Midbrain (tissue), 1 donor: ENCODE results near the gene PTOV1.

Source experiments
- DNase-seq: peaks from one replicate; lab custom pipeline; 2025; lab: John Stamatoyannopoulos, UW

The PTOV1 gene

DNA sequence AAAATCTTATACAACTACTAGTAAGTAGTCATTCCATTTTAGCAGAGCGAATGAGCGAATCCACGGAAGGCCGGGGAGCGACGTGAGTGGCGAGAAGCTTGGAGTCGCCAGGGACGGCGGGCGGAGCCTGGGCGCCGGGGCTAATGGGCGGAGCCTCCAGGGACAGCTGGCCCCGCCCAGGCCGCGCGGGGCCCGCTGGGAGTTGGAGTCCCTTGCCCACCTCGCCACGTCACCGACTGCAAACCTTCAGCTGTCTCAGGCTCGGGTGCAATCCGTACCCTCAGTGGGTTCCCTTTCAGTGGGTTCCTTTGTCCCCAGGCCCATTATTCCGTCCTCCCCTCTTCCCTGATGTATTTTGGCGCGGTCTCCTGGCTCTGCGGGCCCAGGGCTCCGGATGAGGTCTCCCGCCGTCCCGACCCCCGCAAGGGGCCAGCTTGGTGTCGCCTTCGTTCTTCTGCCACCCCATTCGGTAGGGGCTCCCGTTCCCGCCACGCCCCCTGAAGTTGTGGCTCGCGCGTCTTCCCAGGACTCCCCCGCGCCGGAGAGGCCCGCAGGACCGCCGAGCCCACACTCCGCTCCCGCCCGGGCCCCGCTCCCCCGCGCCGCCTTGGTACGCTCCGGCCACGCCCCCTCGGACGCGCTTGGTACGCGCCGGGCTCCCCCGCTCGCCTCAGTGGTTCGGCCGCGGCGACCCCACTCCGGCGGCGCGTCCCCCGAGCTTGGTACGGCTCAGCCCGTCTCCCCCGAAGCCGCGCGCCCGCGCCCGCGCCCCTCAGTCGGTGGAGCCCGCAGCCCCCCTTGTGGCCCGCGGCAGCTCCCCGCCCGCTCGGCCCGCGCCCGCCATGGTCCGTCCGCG lies at the start of gene PTOV1:
Gene PTOV1 (plus strand): TSS at position 673 of the 856 bp plus-strand sequence.
- DNase-seq = peak; percentile 95

DNA sequence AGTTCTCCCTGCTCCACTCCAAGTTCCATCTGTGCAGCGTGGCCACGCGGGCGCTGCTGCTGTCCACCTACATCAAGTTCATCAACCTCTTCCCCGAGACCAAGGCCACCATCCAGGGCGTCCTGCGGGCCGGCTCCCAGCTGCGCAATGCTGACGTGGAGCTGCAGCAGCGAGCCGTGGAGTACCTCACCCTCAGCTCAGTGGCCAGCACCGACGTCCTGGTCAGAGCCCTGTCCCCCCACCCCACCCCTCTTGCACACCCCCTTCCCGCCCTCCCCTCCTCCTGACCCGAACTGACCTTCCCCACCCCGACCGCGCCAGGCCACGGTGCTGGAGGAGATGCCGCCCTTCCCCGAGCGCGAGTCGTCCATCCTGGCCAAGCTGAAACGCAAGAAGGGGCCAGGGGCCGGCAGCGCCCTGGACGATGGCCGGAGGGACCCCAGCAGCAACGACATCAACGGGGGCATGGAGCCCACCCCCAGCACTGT lies 49.5 kb upstream of the PTOV1 start:
- no peak for DNase-seq

DNA sequence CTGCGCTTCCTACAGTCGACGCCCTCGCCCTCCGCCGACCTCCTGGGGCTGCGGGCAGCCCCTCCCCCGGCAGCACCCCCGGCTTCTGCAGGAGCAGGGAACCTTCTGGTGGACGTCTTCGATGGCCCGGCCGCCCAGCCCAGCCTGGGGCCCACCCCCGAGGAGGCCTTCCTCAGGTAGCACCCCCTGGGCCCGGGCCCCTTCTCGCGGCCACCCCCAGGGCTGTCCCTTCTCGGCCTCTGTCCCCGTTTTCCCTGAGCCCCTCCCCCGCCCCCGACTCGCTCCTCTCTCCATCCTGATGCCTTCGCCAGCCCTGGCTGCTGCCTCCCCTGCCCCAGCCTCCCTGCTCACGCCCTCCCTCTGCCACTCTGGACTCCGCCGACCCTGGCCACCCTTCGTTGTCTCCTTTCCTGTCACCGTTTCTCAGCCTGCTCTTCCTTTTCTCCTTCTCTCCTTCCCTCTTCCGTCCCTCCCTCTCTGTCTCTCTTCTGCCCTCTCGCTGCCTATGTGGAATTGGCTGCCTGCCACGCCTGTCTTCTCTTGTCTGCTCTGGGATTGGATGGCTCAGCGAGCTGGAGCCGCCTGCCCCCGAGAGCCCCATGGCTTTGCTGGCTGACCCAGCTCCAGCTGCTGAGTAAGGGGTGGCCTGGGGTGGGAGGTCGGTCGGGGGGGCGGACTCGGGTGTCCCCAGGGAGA lies 48.8 kb upstream of the PTOV1 start:
- peak; percentile 90 for DNase-seq

DNA sequence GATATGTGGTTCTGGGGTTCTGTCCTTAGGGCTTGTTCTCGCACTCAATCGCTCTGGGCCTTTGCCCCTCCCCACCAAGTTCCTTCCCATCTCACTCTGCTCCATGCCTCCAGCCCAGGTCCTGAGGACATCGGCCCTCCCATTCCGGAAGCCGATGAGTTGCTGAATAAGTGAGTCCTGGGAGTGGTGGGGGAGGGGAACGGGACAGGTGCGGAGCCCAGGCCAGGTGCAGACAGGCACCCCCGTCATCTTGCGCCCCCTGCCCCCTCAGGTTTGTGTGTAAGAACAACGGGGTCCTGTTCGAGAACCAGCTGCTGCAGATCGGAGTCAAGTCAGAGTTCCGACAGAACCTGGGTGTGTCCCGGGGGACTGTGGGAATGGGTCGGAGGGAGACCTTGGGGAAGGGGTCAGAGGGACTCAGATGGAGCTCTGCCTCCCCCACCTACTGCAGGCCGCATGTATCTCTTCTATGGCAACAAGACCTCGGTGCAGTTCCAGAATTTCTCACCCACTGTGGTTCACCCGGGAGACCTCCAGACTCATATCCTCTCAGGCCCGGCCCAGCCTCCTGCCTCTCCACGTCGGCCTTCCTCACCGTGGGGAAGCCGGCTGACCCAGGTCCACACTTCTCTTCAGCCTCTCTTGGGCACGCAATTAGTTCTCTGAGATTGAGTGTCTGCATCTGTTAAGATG lies 48.0 kb upstream of the PTOV1 start:
- no peak for DNase-seq

DNA sequence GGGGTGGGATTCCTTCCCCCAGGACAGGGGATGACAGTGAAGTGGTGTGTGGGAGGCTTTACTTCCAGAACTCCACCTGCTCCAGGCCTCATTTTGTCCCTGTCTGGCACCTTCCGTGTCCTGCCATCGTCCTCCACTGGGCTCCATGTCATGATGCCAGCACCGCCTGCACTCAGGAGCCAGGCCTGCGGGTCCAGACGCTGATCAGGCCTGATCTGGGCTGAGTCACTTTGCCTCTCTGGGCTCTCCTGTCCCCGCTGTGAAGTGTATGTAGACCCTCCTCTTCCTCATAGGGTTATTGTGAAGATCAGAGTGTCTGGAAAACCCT lies 47.5 kb upstream of the PTOV1 start:
- DNase-seq = no peak

DNA sequence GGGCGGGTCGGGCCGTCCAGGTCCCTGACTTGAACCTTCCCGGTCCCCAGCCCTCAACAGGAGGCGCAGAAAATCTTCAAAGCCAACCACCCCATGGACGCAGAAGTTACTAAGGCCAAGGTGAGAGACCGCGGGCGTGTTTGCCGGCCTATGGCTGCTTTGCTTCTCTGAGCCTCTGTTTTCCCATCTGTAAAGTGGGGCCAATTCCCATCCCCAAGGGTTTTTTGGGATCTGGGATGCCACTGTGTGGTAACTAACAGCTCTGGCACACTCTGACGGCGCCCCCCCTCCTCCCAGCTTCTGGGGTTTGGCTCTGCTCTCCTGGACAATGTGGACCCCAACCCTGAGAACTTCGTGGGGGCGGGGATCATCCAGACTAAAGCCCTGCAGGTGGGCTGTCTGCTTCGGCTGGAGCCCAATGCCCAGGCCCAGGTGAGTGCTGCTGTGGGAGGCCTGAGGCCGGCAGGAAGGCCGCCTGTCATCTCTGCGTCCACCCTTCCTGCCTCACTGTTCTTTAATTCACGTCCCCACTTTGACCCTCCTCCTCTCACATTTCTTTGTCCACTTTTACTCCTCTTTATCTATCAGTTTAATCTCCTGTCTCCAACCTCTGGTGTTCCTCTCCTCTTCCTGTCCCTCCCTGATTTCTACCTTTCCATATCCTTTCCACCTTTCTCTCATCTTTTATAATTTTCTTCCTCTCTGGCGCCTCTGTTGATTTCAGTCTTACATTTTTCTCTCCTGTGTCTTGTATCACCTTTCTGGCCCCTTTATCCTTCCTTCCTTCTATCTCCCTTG lies 44.9 kb upstream of the PTOV1 start:
- DNase-seq = no peak

DNA sequence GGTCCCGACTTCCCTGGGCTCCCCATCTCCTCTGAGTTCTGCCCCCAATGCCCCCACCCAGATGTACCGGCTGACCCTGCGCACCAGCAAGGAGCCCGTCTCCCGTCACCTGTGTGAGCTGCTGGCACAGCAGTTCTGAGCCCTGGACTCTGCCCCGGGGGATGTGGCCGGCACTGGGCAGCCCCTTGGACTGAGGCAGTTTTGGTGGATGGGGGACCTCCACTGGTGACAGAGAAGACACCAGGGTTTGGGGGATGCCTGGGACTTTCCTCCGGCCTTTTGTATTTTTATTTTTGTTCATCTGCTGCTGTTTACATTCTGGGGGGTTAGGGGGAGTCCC lies 44.4 kb upstream of the PTOV1 start:
- no peak for DNase-seq

DNA sequence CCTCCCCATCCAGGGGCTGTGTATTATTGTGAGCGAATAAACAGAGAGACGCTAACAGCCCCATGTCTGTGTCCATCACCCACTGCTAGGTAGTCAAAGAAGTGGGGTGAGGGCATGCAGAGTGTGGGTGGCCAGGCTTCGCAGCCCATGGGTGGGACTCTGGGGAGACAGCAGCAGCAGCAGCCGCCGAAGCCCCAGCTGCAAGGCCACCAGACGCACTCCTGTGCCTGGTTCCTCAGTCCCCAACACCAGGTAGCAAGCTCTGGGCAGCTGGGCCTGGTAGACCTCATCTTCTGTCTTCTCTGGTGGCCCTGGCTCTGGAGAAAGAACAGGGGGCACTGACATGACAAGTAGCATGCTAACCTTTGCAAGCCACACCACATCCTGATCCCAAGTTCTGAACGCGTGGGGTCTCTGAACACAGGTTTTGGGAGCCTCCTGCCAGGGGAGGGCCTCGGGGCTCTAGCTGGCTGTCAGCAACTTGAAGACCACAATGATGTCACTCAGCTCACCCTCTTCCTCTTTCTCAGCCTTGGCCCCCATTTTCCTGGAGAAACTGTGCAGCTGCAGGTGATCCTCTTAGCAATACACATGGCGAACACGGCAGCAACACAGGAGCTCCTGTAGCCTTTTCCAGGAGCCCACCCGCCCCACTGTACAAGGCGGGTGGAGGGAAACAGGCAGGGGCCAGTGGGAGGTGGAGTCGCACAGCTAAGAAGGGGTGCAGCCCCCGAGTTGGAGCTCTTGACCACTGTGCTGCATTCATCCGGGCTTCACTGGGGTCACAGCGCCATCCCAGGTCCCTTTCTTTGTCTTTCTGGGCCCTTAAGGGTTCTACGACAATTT lies 43.7 kb upstream of the PTOV1 start:
- DNase-seq = no peak

DNA sequence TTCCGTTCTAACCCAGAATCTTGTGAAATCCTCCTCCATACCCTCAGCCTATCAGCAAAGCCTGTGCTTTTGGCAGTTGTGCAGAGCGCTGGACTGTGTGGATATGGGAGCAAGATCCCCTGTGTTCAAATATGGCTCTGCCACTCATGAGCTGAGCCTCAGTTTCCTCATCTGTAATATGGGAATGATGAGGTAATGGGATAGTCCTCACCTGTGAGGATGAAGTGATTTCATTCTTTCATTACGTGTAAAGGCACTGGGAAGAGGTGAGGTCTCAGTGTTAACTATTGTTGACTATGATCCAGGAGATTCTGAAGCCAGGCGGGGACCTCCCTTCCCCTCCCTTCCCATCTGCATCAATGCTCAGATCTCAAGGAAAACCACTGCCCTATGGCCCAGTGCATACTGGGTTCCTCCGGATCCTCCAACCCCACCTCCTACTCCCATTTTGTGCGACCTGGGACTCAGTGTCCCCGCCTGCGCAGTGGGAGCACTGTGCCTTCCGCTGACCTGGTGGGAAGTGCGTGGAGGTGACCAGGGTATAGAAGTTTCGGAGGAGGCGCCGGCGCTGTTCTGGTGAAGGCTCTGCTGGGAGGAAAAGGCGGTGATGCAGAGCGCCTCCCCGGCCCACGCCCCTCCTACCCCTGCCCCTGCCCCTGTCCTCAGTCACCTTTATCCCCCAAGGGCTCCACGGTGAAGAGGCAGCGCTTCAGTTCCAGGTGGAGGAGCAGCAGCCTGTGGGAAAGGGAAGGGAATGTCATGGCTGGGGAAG lies 42.9 kb upstream of the PTOV1 start:
- no peak for DNase-seq

DNA sequence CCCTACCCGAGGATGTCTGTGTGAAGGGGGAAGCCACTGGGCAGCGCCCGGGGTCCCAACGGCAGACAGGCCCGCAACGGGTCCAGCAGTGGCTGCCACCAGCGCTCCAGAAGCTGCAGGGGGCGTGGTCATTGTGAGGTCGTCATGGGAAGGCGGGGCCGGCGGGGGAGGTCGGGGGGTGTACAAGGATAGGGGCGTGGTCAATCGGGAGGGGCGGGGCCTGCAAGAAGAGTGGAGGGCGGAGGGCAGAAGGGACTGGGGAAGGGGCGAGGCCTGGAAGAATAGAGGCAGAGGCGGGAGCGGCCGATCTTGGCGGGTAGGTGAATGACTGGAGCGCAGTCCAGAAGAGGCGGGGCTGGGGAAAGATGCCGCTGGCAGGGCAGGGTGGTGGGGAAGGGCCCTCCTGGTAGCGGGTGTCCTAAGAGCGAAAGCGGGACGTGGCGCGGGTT lies 42.2 kb upstream of the PTOV1 start:
- DNase-seq = peak; percentile 79

DNA sequence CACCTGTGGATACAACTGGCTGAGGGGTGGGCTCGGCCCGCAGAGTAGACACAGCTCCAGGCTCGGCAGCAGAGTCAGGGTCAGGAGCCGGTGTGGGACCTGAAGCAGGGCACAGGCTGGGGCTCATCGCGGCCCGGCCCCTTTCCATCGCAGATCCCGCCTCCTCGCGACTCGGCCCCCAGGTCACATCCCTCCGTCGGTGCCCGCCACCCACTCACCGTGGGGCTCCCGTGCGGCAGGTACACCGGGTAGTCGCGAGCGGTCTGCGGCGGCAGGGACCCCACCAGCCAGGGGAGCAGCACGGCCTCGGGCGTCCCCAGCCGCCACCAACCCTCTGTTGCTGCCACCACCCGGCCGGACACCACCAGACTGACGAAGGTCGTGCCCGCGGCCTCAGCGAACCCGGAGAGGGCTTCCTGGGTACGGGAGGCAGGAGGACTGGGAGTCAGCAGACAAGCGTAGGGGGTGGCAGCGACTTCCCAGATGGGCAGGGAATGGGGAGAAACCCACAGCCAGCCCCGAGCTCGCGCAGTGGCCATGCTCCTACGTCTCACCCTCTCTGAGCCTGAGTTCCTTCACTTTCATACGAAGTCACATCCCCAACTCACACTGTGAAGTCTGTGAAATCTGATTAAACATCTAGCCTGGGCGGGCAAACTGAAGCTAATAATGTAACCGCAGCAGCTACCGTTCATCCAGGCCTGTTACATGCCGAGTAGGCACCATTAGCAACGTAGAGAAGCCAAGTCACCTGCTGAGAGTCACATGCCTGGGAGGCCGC lies 41.6 kb upstream of the PTOV1 start:
- peak; percentile 45 for DNase-seq

DNA sequence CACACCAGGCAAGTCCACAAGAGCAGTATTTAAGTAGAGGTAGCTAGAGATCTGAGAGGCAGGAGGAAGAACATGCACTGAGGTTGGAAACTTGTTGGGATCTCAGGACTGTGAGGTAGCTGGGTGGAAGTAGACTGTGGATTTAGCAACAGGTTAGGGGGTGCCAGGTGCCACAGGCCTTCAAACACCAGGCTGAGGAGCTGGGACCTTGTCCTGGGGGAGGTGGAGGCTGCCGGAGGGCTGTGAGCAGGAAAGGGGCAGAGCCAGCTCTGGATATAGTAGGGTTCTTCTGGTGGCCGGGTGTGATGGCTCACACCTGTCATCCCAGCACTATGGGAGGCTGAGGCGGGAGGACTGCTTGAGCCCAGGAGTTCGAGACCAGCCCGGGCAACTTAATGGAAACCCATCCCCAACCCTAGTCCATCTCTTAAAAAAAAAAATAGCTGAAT lies 41.0 kb upstream of the PTOV1 start:
- DNase-seq = no peak

DNA sequence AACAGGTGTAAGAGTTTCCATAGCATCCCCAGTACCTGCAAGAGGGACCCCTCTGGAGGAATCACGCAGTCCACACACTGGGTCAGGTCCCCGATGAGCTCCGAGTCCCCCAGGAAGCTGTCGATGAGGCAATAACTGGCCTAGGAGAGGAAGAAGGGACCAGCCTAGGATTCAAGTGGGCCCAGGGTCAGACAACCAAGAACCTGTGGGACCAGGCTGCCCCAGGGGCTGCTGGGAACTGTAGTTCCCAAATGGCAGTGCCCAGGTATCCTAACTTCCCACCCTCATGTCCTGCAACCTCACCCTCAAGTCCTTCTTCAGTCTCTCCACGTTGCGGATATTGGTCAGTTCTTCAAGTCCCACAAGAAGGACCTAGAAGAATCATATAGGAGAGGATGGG lies 39.6 kb upstream of the PTOV1 start:
- no peak for DNase-seq

DNA sequence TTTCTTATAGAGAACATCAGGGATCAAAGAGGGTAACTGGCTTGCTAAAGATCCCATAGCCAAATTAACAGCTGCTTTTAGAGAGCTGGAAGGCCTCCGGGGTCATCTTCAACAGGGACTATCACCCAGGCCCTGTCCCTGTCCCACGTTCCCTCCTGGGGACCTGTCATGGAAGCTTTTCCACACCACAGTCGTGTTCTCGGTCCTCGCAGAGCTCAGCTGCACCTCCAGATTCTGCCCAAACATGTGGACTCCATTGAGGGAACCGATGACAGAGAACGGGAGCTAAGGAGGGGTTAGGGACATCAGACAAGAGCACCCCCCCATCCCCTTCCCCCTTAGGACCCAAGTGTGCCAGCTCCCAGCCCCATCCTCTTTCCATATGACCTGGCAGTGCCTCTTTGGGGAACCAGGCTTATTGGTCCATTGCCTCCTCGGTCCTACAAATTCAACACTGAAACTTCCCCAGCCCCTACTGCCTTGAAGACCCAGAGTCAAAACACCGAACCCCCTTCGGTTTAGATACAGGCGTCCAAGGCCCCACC lies 38.4 kb upstream of the PTOV1 start:
- peak; percentile 48 for DNase-seq

DNA sequence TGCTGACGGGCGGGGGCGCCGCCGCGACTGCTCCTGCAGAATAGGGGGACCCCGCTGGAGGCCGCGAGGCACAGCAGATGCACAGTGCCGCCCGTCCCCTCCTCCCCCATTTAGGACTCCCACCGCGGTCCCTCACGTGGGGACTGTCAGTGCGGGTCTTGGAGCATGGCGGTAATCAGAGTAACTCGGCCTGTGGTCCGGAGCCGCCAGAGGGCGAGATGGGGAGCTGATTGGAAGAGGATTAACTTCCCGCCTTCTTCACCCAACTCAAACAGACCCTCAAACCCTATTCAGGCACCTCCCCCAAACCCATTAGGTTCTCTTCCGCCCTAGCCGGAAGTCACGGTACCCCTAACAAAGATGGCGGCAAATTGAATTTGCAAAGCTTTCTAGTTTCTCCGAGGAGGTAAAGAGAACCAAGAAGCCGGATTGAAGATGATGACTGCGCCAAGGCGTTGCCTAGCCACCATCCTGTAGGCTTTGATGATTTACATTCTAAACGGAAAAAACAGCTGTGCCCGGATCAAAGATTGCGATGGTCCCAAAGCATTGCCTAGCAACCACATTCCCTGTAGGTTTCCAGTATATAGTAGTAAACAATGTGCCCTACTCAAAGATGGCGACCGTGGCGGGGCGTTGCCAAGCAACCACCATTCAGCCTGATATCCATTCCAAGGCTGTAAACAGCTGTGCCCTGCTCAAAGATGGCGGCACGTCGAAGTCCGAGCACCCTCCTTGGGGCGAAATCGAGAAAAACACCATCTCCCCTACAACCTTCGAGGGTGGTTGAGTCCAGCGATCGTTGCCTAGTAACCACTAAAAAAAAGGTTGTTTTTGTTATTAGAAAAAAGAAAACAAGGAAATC lies 37.7 kb upstream of the PTOV1 start, which contains the start of gene FUZ:
Gene FUZ (minus strand): TSS at position 296 of the 865 bp plus-strand sequence. CDS start 186 bp downstream, at position 110.
- DNase-seq = peak; percentile 99

DNA sequence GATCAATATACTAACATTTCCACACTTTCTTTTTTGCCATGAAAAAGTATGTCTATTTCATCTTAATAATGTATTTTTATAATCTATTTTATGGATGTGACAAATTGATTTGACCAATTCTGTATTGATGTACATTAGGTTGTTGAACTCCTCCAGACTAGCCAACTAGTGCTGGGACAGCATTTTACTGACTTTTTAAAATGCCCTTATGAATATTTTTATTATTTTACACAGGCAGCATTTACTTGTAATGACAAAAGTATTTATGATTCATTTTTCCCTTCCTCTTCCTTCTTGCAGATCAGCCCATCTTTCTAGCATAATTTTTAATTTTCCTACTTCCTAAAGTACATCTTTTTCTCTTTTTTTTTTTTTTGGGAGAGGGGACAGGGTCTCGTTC lies 36.9 kb upstream of the PTOV1 start:
- DNase-seq = no peak

DNA sequence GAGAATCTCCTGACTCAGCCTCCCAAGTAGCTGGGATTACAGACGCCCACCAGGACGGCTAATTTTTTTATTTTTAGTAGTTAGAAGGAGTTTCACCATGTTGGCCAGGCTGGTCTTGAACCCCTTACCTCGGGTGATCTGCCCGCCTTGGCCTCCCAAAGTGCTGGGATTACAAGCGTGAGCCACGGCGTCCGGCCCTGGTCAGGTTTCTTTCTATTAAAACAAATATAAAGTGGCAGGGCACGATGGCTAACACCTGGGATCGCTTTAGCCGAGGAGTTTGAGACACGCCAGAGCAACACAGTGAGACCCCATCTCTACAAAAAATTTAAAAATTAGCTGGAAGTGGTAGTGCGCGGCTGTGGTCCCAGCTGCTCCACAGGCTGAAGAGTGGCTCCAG lies 34.4 kb upstream of the PTOV1 start:
- DNase-seq = no peak
